Mesothelial cell of epicardium (in vitro differentiated cells): ENCODE results near the gene CNKSR3. TPM values are rescaled to one million over a fixed set of nuclear protein-coding genes. Genes with fewer than 3 reads are reported as not detected.
A peak's percentile ranks its signal among the peaks of the same experiment; 100 is the strongest.

ENCODE experiments used
- DNase-seq, 2 experiments: peaks; one replicate each; pipeline ENCODE4 v3.0.0; 2021; ENCODE audit warnings: low spot score in 2 of 2; ENCODE audit not compliant: unreplicated experiment in 2 of 2
- H3K27ac Mint-ChIP-seq: 2 replicates; pipeline ENCODE4 v1.8.0; 2021; ENCODE audit warnings: mixed read lengths
- H3K27me3 Mint-ChIP-seq: 2 replicates; pipeline ENCODE4 v1.8.0; 2021; ENCODE audit warnings: low read depth, mixed read lengths
- H3K36me3 Mint-ChIP-seq: 2 replicates; pipeline ENCODE4 v1.8.0; 2021; ENCODE audit warnings: mixed read lengths
- H3K4me1 Mint-ChIP-seq: 2 replicates; pipeline ENCODE4 v1.8.0; 2021; ENCODE audit warnings: mixed read lengths
- H3K4me3 Mint-ChIP-seq: 2 replicates; pipeline ENCODE4 v1.8.0; 2021; ENCODE audit warnings: mild to moderate bottlenecking, moderate library complexity, mixed read lengths
- H3K9me3 Mint-ChIP-seq: 2 replicates; pipeline ENCODE4 v1.8.0; 2021; ENCODE audit warnings: mixed read lengths
- total RNA-seq: library from RNA; stranded (reverse); gene quantifications from 3 replicates; pipeline ENCODE4 v1.2.1, GENCODE V29; 2021
- TF ChIP-seq, protein P1 (sequence below): fragments of 200-600 bp; sonication (generic); IDR thresholded peaks from one replicate; pipeline ENCODE4 v1.5.0; 2021; ENCODE audit warnings: antibody characterized with exemption; ENCODE audit not compliant: unreplicated experiment

CNKSR3 gene
- total RNA-seq, 1 donor from 2014 or later, result 13.4 TPM

DNA sequence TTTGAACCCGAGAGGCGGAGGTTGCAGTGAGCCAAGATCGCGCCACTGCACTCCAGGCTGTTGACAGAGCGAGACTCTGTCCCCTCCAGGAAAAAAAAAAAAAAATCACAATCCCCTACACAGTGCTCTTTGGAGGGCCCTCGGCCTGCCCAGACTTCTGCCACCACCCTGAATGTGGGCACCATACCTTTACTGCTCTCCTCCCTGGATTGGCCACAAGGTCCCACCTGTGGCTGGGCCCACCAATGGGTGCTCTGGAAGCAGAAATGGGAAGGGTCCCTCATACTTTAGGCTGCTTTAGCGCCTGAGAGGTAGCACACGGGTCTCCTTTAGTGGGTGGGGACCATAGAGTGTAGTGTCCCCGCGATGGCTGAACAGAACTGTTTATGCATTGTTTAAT lies 103.6 kb downstream of the CNKSR3 start:
- Mint-ChIP-seq H3K27me3 (no peaks in the 10 kb centered on the region), H3K4me1 (peaks cover 20% of the 10 kb centered on the region), H3K36me3 (peaks cover 20% of the 10 kb centered on the region), H3K9me3 (no peaks in the 10 kb centered on the region), H3K4me3 (no peak overlapping the region), H3K27ac (no peak overlapping the region)
- TF ChIP-seq, protein P1, sequence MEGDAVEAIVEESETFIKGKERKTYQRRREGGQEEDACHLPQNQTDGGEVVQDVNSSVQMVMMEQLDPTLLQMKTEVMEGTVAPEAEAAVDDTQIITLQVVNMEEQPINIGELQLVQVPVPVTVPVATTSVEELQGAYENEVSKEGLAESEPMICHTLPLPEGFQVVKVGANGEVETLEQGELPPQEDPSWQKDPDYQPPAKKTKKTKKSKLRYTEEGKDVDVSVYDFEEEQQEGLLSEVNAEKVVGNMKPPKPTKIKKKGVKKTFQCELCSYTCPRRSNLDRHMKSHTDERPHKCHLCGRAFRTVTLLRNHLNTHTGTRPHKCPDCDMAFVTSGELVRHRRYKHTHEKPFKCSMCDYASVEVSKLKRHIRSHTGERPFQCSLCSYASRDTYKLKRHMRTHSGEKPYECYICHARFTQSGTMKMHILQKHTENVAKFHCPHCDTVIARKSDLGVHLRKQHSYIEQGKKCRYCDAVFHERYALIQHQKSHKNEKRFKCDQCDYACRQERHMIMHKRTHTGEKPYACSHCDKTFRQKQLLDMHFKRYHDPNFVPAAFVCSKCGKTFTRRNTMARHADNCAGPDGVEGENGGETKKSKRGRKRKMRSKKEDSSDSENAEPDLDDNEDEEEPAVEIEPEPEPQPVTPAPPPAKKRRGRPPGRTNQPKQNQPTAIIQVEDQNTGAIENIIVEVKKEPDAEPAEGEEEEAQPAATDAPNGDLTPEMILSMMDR, result no peak
- no peak for DNase-seq

- TF ChIP-seq, protein P1, result no peak
- H3K27me3 Mint-ChIP-seq, result no peaks in the 10 kb centered on the region
- H3K4me3 Mint-ChIP-seq, result no peak overlapping the region
- no peaks in the 10 kb centered on the region for H3K9me3 Mint-ChIP-seq
- H3K4me1 Mint-ChIP-seq, result peaks cover 18% of the 10 kb centered on the region
- H3K36me3 Mint-ChIP-seq, result peaks cover 26% of the 10 kb centered on the region
- H3K27ac Mint-ChIP-seq, result no peak overlapping the region
- DNase-seq, result no peak
Measured at GRCh38 chr6:154406301-154406700, 104.2 kb downstream of the CNKSR3 start.

DNA sequence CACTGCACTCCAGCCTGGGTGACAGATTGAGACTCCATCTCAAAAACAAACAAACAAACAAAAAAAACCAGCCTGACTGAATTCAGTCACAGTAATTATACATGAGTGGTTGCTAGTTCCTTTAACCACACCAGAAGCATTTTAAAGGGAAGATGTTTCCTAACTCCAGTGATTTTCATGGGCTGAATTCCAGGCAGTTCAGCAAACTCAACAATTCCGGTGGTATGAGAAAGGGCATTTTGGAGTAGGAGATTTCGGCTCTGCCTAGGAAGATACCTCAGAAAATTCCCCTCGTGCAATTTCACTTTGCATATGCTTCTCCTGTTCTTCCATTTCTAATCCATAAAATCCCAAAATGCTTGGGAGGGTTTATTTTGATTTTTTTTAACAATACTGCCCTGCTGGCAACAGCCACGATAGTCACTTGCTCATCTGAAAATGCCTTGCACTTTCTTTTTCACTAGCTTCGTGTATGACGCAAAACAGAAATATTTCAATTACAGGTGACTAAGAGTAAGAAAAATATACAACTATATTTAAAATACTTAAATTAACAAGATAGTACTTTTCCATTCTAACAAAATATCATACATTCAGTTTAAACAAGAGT lies 105.6 kb downstream of the CNKSR3 start:
- DNase-seq, result no peak
- Mint-ChIP-seq H3K9me3 (no peaks in the 10 kb centered on the region), H3K4me3 (no peak overlapping the region), H3K27ac (no peak overlapping the region), H3K4me1 (peaks cover 6% of the 10 kb centered on the region), H3K27me3 (no peaks in the 10 kb centered on the region), H3K36me3 (peaks cover 28% of the 10 kb centered on the region)
- TF ChIP-seq, protein P1, result no peak

DNA sequence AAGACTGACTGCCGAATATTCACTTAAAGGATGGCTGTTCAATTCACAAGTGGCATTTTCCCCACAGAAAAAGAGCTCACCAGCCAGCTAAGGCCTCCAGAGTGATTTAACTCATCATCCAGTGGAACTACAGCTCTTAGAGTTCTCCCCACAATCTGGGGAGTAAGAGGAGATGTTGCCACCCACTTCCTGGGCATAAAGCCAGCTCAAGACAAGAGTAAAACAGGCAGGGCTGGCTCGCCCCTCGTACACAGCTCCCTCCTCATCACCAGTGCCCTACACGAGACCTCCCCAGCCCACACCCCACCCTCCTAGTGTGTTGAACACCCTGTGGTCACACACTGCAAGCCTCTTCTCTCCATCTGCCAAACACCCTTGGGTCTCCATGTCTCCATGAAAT lies 106.7 kb downstream of the CNKSR3 start:
- Mint-ChIP-seq H3K9me3 (no peaks in the 10 kb centered on the region), H3K36me3 (peaks cover 27% of the 10 kb centered on the region), H3K4me1 (peaks cover 12% of the 10 kb centered on the region), H3K4me3 (no peak overlapping the region), H3K27ac (peak overlapping the region; percentile 25), H3K27me3 (no peaks in the 10 kb centered on the region)
- TF ChIP-seq, protein P1, result no peak
- no peak for DNase-seq

DNA sequence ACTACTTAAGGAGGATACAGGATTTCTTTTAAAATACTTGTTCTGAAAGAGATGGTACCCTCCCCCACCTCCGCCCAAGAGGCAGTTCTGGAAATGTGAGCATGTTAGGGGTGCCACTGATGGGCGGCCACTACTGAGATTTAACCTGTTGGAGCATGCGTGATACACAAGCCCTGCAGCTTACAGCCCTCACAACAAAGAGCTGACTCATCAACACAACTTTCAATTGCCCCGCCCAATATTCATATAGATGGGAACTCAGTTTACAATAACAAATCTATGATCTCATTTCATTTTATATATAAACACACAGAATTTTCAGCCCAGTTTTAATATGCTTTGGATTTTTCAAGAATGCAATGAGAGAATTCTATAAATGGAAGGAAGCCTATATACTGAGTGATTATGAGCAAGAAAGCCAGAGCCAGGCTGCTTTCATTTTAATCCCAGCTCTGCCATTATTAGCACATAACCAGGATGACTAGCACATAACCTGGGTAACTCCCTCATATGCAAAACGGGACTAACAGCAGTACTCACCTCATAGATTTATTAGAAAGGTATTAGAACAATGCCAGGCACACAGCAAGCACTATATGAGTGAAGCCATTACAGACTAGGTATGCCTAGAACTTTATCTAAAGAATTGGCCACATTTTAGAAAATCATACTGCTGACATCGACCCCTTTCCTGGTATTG lies 108.3 kb downstream of the CNKSR3 start:
- no peaks in the 10 kb centered on the region for H3K27me3 Mint-ChIP-seq
- no peak for DNase-seq
- TF ChIP-seq, protein P1, result no peak
- no peaks in the 10 kb centered on the region for H3K9me3 Mint-ChIP-seq
- no peak overlapping the region for H3K4me3 Mint-ChIP-seq
- no peak overlapping the region for H3K27ac Mint-ChIP-seq
- peaks cover 12% of the 10 kb centered on the region for H3K4me1 Mint-ChIP-seq
- H3K36me3 Mint-ChIP-seq, result peaks cover 27% of the 10 kb centered on the region
